Neuronal stem cell (in vitro differentiated cells): ENCODE results near the gene ATP6V0D1.

Experiments
- DNase-seq: peaks from one replicate; pipeline ENCODE4 v3.0.0-alpha.2; 2013; ENCODE audit warnings: low spot score
- H2AFZ ChIP-seq: one replicate; pipeline ENCODE4 v1.6.1; 2013; ENCODE audit warnings: mild to moderate bottlenecking, low read length, inconsistent platforms
- H2AK5ac ChIP-seq: 2 replicates; pipeline ENCODE4 v1.6.1; 2013; ENCODE audit warnings: low read depth, mild to moderate bottlenecking, inconsistent platforms, low read length, moderate library complexity, mixed read lengths
- H2BK120ac ChIP-seq: 2 replicates; pipeline ENCODE4 v1.6.1; 2013; ENCODE audit warnings: low read depth, mild to moderate bottlenecking, inconsistent platforms, low read length, moderate library complexity, mixed read lengths
- H2BK12ac ChIP-seq: one replicate; pipeline ENCODE4 v1.6.1; 2013; ENCODE audit warnings: low read length, inconsistent platforms
- H2BK15ac ChIP-seq: 2 replicates; pipeline ENCODE4 v1.6.1; 2013; ENCODE audit warnings: mild to moderate bottlenecking, low read length, inconsistent platforms, mixed read lengths
- H2BK5ac ChIP-seq: one replicate; pipeline ENCODE4 v1.6.1; 2013; ENCODE audit warnings: inconsistent platforms, mild to moderate bottlenecking, low read length, moderate library complexity
- H3K14ac ChIP-seq: one replicate; pipeline ENCODE4 v1.6.1; 2013; ENCODE audit warnings: low read length, inconsistent platforms
- H3K18ac ChIP-seq: 2 replicates; pipeline ENCODE4 v1.6.1; 2013; ENCODE audit warnings: low read length, inconsistent platforms
- H3K23ac ChIP-seq: 2 replicates; pipeline ENCODE4 v1.6.1; 2013; ENCODE audit warnings: low read depth, mild to moderate bottlenecking, mixed read lengths, low read length, inconsistent platforms; ENCODE audit not compliant: poor library complexity
- H3K27ac ChIP-seq: replicated peaks from 3 replicates; pipeline ENCODE4 v1.5.1; 2013; ENCODE audit warnings: low read length, inconsistent platforms
- H3K27me3 ChIP-seq, 3 experiments: 2 replicates each; pipeline ENCODE4 v1.6.1; 2013; ENCODE audit warnings: low read length in 3 of 3, mild to moderate bottlenecking in 2 of 3, inconsistent platforms in 1 of 3, low read depth in 1 of 3, mixed read lengths in 1 of 3, moderate library complexity in 1 of 3; ENCODE audit not compliant: control insufficient read depth in 3 of 3, insufficient read depth in 3 of 3
- H3K36me3 ChIP-seq, 2 donors: replicated peaks in 1 of 2; 2 replicates each; pipeline ENCODE4 v1.6.1; 2013; ENCODE audit warnings: low read length in 2 of 2; ENCODE audit not compliant: control insufficient read depth in 2 of 2, insufficient read depth in 2 of 2
- H3K4ac ChIP-seq: 2 replicates; pipeline ENCODE4 v1.6.1; 2013; ENCODE audit warnings: inconsistent platforms, mild to moderate bottlenecking, low read length, moderate library complexity
- H3K4me1 ChIP-seq, 2 donors: 1 replicate in 1 of 2; 2 replicates in 1 of 2; pipeline ENCODE4 v1.6.1; 2013; ENCODE audit warnings: low read length in 2 of 2, low read depth in 1 of 2; ENCODE audit not compliant: control insufficient read depth in 2 of 2, insufficient read depth in 1 of 2
- H3K4me2 ChIP-seq: one replicate; pipeline ENCODE4 v1.6.1; 2013; ENCODE audit warnings: mild to moderate bottlenecking, low read length, inconsistent platforms; ENCODE audit not compliant: insufficient read depth, poor library complexity, severe bottlenecking
- H3K4me3 ChIP-seq, 2 donors: 2 replicates each; pipeline ENCODE4 v1.5.1; 2013; ENCODE audit warnings: low read length in 2 of 2, mild to moderate bottlenecking in 2 of 2, inconsistent platforms in 1 of 2, moderate library complexity in 1 of 2
- H3K79me1 ChIP-seq: one replicate; pipeline ENCODE4 v1.6.1; 2013; ENCODE audit warnings: low read depth, mild to moderate bottlenecking, inconsistent platforms, low read length, moderate library complexity
- H3K9ac ChIP-seq: one replicate; pipeline ENCODE4 v1.6.1; 2013; ENCODE audit warnings: mild to moderate bottlenecking, low read depth, low read length, inconsistent platforms; ENCODE audit not compliant: poor library complexity
- H3K9me3 ChIP-seq, 2 donors: replicated peaks in 1 of 2; 2 replicates each; pipeline versions ENCODE3 to v1.6.1; 2013; ENCODE audit warnings: low read length in 2 of 2, mild to moderate bottlenecking in 2 of 2, inconsistent platforms in 1 of 2, low read depth in 1 of 2, mixed read lengths in 1 of 2, moderate library complexity in 1 of 2; ENCODE audit not compliant: control insufficient read depth in 2 of 2, insufficient read depth in 1 of 2
- H4K8ac ChIP-seq: one replicate; pipeline ENCODE4 v1.6.1; 2013; ENCODE audit warnings: low read depth, mild to moderate bottlenecking, inconsistent platforms, low read length, moderate library complexity
- H4K91ac ChIP-seq: one replicate; pipeline ENCODE4 v1.6.1; 2013; ENCODE audit warnings: low read length, low read depth, mild to moderate bottlenecking, inconsistent platforms; ENCODE audit not compliant: poor library complexity
- WGBS, 2 donors: extraction: QIAGEN DNeasy Blood & Tissue Kit; methylation state at CpG; one replicate each; pipeline ENCODE4 v1.1.7; 2013; ENCODE audit warnings: missing lambda C conversion rate in 2 of 2, mixed read lengths in 1 of 2; ENCODE audit not compliant: insufficient read length in 2 of 2, insufficient replicate concordance in 1 of 2; ENCODE audit errors: extremely low coverage in 2 of 2; 5-methylcytosine and 5-hydroxymethylcytosine counted together

The ATP6V0D1 gene

GRCh38 chr16:67471758-67472384 is 9.1 kb downstream of the ATP6V0D1 start:
- no peak overlapping the region for H3K4ac ChIP-seq
- no peak for DNase-seq
- no peak overlapping the region for H2AFZ ChIP-seq
- peaks cover 0 to 3% of the 10 kb centered on the region in 2 donors for H3K36me3 ChIP-seq
- no peak overlapping the region for H3K9ac ChIP-seq
- H3K14ac ChIP-seq: no peak overlapping the region
- H4K8ac ChIP-seq: no peak overlapping the region
- H3K27me3 ChIP-seq: no peaks in the 10 kb centered on the region
- peaks cover 0 to under 1% of the 10 kb centered on the region in 2 donors for H3K4me1 ChIP-seq
- no CpG with 5 or more reads among the region's 6 CpGs for WGBS, 2 donors
- no peak overlapping the region for H2AK5ac ChIP-seq
- H4K91ac ChIP-seq: no peak overlapping the region
- H3K79me1 ChIP-seq: no peaks in the 10 kb centered on the region
- H2BK15ac ChIP-seq: peak overlapping the region; percentile 67
- H3K27ac ChIP-seq: no peak overlapping the region
- no peak overlapping the region for H3K23ac ChIP-seq
- no peak overlapping the region for H2BK5ac ChIP-seq
- H3K9me3 ChIP-seq: no peaks in the 10 kb centered on the region
- H3K4me2 ChIP-seq: no peak overlapping the region
- H3K18ac ChIP-seq: peak overlapping the region; percentile 38
- peak overlapping the region; percentile 28 for H2BK120ac ChIP-seq
- no peak overlapping the region for H2BK12ac ChIP-seq
- H3K4me3 ChIP-seq: no peak overlapping the region

- no CpG with 5 or more reads among the region's 7 CpGs for WGBS, 2 donors
- H4K8ac ChIP-seq: no peak overlapping the region
- H3K9me3 ChIP-seq: no peaks in the 10 kb centered on the region
- H3K18ac ChIP-seq: no peak overlapping the region
- H2BK12ac ChIP-seq: no peak overlapping the region
- H3K27me3 ChIP-seq: no peaks in the 10 kb centered on the region
- H2BK120ac ChIP-seq: no peak overlapping the region
- peaks cover 0 to 2% of the 10 kb centered on the region in 2 donors for H3K36me3 ChIP-seq
- peaks cover 4 to 5% of the 10 kb centered on the region in 2 donors for H3K4me1 ChIP-seq
- no peaks in the 10 kb centered on the region for H3K79me1 ChIP-seq
- H3K4me3 ChIP-seq: no peak overlapping the region
- no peak overlapping the region for H2BK5ac ChIP-seq
- no peak overlapping the region for H3K4me2 ChIP-seq
- no peak overlapping the region for H2AFZ ChIP-seq
- H3K4ac ChIP-seq: no peak overlapping the region
- H4K91ac ChIP-seq: no peak overlapping the region
- H2BK15ac ChIP-seq: no peak overlapping the region
- no peak overlapping the region for H3K9ac ChIP-seq
- H2AK5ac ChIP-seq: no peak overlapping the region
- H3K14ac ChIP-seq: no peak overlapping the region
- H3K23ac ChIP-seq: no peak overlapping the region
- H3K27ac ChIP-seq: no peak overlapping the region
- no peak for DNase-seq
Measured at GRCh38 chr16:67470359-67470758, 10.6 kb downstream of the ATP6V0D1 start.

DNA sequence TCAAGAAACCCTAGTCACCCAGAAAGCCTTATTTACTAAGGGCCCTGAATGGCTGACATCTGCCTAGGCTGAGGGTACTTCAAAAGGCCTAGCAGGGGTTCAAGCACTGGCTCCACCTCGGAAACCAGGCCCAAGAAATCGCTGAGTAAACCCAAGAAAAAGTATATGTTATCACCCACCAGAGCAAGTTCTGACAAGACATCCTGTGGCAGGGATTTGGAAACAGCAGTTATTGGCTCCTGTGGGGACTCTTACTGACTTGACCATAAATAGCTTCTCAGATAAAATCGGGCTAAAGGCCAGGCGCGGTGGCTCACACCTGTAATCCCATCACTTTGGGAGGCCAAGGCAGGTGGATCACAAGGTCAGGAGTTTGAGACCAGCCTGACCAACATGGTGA is 12.2 kb downstream of the ATP6V0D1 start:
- Histone ChIP-seq H2AFZ (no peak overlapping the region), H3K4me3 (no peak overlapping the region), H3K18ac (no peak overlapping the region), H2BK12ac (no peak overlapping the region), H3K4me2 (no peak overlapping the region), H3K27me3 (no peaks in the 10 kb centered on the region), H3K36me3 (no peaks in the 10 kb centered on the region), H3K4ac (no peak overlapping the region), H3K9me3 (no peaks in the 10 kb centered on the region), H3K79me1 (peaks cover 3% of the 10 kb centered on the region), H2BK5ac (no peak overlapping the region), H3K4me1 (peaks cover 4 to 5% of the 10 kb centered on the region in 2 donors), H2BK120ac (no peak overlapping the region), H3K9ac (no peak overlapping the region), H2BK15ac (no peak overlapping the region), H3K14ac (no peak overlapping the region), H4K91ac (no peak overlapping the region), H4K8ac (no peak overlapping the region), H3K27ac (no peak overlapping the region), H3K23ac (no peak overlapping the region), H2AK5ac (no peak overlapping the region)
- WGBS, 2 donors: no CpG with 5 or more reads among the region's 5 CpGs
- DNase-seq: no peak

DNA sequence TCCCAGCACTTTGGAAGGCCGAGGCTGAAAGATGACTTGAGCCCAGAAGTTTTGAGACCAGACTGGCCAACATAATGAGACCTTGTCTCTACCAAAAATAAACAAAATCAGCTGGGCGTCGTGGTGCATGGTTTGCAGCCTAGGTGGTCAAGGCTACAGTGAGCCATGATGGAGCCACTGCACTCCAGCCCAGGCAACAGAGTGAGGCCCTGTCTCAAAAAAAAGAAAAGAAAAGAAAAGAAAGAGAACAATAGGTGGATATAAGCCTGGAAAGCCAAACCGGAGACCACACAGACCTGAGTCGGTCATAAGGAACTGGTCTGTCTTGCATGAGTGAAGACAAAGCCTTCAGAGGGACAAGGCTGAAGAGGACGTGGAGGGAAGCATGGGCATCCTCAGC is 14.4 kb downstream of the ATP6V0D1 start:
- no CpG with 5 or more reads among the region's 6 CpGs for WGBS, 2 donors
- H2AFZ ChIP-seq: no peak overlapping the region
- no peak overlapping the region for H3K4me2 ChIP-seq
- DNase-seq: no peak
- H4K8ac ChIP-seq: no peak overlapping the region
- H3K14ac ChIP-seq: no peak overlapping the region
- H2BK120ac ChIP-seq: no peak overlapping the region
- H2BK12ac ChIP-seq: no peak overlapping the region
- H3K23ac ChIP-seq: no peak overlapping the region
- H3K18ac ChIP-seq: no peak overlapping the region
- H3K9me3 ChIP-seq: no peaks in the 10 kb centered on the region
- H3K27me3 ChIP-seq: no peaks in the 10 kb centered on the region
- no peak overlapping the region for H2AK5ac ChIP-seq
- H3K4me1 ChIP-seq: peaks cover 4 to 5% of the 10 kb centered on the region in 2 donors
- no peak overlapping the region for H2BK5ac ChIP-seq
- no peak overlapping the region for H4K91ac ChIP-seq
- H2BK15ac ChIP-seq: no peak overlapping the region
- H3K79me1 ChIP-seq: peaks cover 3% of the 10 kb centered on the region
- peaks cover 0 to 4% of the 10 kb centered on the region in 2 donors for H3K36me3 ChIP-seq
- no peak overlapping the region for H3K4me3 ChIP-seq
- no peak overlapping the region for H3K27ac ChIP-seq
- H3K4ac ChIP-seq: no peak overlapping the region
- no peak overlapping the region for H3K9ac ChIP-seq
